ENCODE data around the gene GNL2.

GNL2 gene

GRCh38 chr1:37609002-37609401 lies 13.3 kb upstream of the GNL2 start:
- in situ Hi-C loops (cut with MboI; ENCODE audit: low sequenced_read_pairs) = no loop called here

GRCh38 chr1:37606481-37607263 lies 10.9 kb upstream of the GNL2 start:
- in situ Hi-C loops (cut with MboI; ENCODE audit: low sequenced_read_pairs) = no loop called here

- in situ Hi-C loops (cut with MboI; ENCODE audit: low sequenced_read_pairs) = no loop called here
Measured at GRCh38 chr1:37605806-37606474, 10.2 kb upstream of the GNL2 start.

- in situ Hi-C loops (cut with MboI; ENCODE audit: low sequenced_read_pairs) = no loop called here
Measured at GRCh38 chr1:37605061-37605650, 9.4 kb upstream of the GNL2 start.

- in situ Hi-C loops (cut with MboI; ENCODE audit: low sequenced_read_pairs) = no loop called here
Measured at GRCh38 chr1:37602750-37603694, 7.3 kb upstream of the GNL2 start.

- in situ Hi-C loops (cut with MboI; ENCODE audit: low sequenced_read_pairs) = no loop called here
Measured at GRCh38 chr1:37601441-37601840, 5.7 kb upstream of the GNL2 start.

GRCh38 chr1:37599940-37600339 lies 4.2 kb upstream of the GNL2 start:
- in situ Hi-C loops (cut with MboI; ENCODE audit: low sequenced_read_pairs) = loop anchor here (25.0 kb wide), 1 partner anchor 387 kb away; the partner anchor contains the start of gene SF3A3

GRCh38 chr1:37596182-37596667 lies 488 bp upstream of the GNL2 start:
- in situ Hi-C loops (cut with MboI; ENCODE audit: low sequenced_read_pairs) = loop anchor here (25.0 kb wide), 1 partner anchor 391 kb away; the partner anchor contains the start of gene SF3A3

GRCh38 chr1:37593726-37594125 lies 2.0 kb downstream of the GNL2 start:
- in situ Hi-C loops (cut with MboI; ENCODE audit: low sequenced_read_pairs) = loop anchor here (25.0 kb wide), 1 partner anchor 394 kb away; the partner anchor contains the start of gene SF3A3

GRCh38 chr1:37588939-37589338 lies 6.8 kb downstream of the GNL2 start:
- in situ Hi-C loops (cut with MboI; ENCODE audit: low sequenced_read_pairs) = loop anchor here (25.0 kb wide), 1 partner anchor 398 kb away; the partner anchor contains the start of gene SF3A3

- in situ Hi-C loops (cut with MboI; ENCODE audit: low sequenced_read_pairs) = loop anchor here (25.0 kb wide), 1 partner anchor 403 kb away; the partner anchor contains the start of gene SF3A3
Measured at GRCh38 chr1:37584544-37584943, 11.2 kb downstream of the GNL2 start.

- in situ Hi-C loops (cut with MboI; ENCODE audit: low sequenced_read_pairs) = loop anchor here (25.0 kb wide), 1 partner anchor 412 kb away; the partner anchor contains the start of gene SF3A3
Measured at GRCh38 chr1:37575692-37576091, 20.0 kb downstream of the GNL2 start.

GRCh38 chr1:37574834-37575480 lies 20.8 kb downstream of the GNL2 start:
- in situ Hi-C loops (cut with MboI; ENCODE audit: low sequenced_read_pairs) = loop anchor here (25.0 kb wide), 1 partner anchor 412 kb away; the partner anchor contains the start of gene SF3A3

GRCh38 chr1:37570528-37571334 lies 25.0 kb downstream of the GNL2 start:
- in situ Hi-C loops (cut with MboI; ENCODE audit: low sequenced_read_pairs) = no loop called here

- in situ Hi-C loops (cut with MboI; ENCODE audit: low sequenced_read_pairs) = no loop called here
Measured at GRCh38 chr1:37567023-37567422, 28.7 kb downstream of the GNL2 start.

- in situ Hi-C loops (cut with MboI; ENCODE audit: low sequenced_read_pairs) = no loop called here
Measured at GRCh38 chr1:37564892-37565291, 30.8 kb downstream of the GNL2 start.

GRCh38 chr1:37562984-37563383 lies 32.8 kb downstream of the GNL2 start:
- in situ Hi-C loops (cut with MboI; ENCODE audit: low sequenced_read_pairs) = no loop called here
